Astrocyte (in vitro differentiated cells and primary cell): Measurements from ENCODE around the gene CCL11. TPM values are rescaled to one million over a fixed set of nuclear protein-coding genes. Genes with fewer than 3 reads are reported as not detected.

Experiments used
- DNase-seq: peaks from one replicate; pipeline ENCODE4 v3.0.0-alpha.2; 2010; ENCODE audit warnings: low read depth
- FAIRE-seq: peaks from 2 replicates; lab custom pipeline; 2011; peaks lifted over from hg19 to GRCh38; lab: Jason Lieb, UNC
- H2AFZ ChIP-seq: 2 replicates; pipeline ENCODE4 v1.6.0; 2012; ENCODE audit warnings: low read depth, low read length, inconsistent platforms
- H3K27ac ChIP-seq: 2 replicates; pipeline ENCODE4 v1.5.1; 2011; ENCODE audit warnings: low read depth, low read length, inconsistent platforms
- H3K27me3 ChIP-seq: 2 replicates; pipeline ENCODE4 v1.6.0; 2011; ENCODE audit warnings: low read length, inconsistent platforms; ENCODE audit not compliant: insufficient read depth
- H3K36me3 ChIP-seq: 2 replicates; pipeline ENCODE4 v1.5.1; 2011; ENCODE audit warnings: low read length, inconsistent platforms; ENCODE audit not compliant: insufficient read depth
- H3K4me1 ChIP-seq: 2 replicates; pipeline ENCODE4 v1.5.1; 2011; ENCODE audit warnings: low read length, inconsistent platforms; ENCODE audit not compliant: insufficient read depth
- H3K4me2 ChIP-seq: 2 replicates; pipeline ENCODE4 v1.6.0; 2012; ENCODE audit warnings: low read length, inconsistent platforms
- H3K4me3 ChIP-seq: 2 replicates; pipeline ENCODE4 v1.5.1; 2011; ENCODE audit warnings: low read depth, mild to moderate bottlenecking, low read length, inconsistent platforms; ENCODE audit not compliant: insufficient read depth
- H3K79me2 ChIP-seq: 2 replicates; pipeline ENCODE4 v1.6.0; 2012; ENCODE audit warnings: mild to moderate bottlenecking, low read length, inconsistent platforms; ENCODE audit not compliant: insufficient read depth
- H3K9ac ChIP-seq: 2 replicates; pipeline ENCODE4 v1.6.0; 2012; ENCODE audit warnings: mild to moderate bottlenecking, low read length, inconsistent platforms
- H3K9me3 ChIP-seq: 2 replicates; pipeline ENCODE4 v1.5.1; 2012; ENCODE audit warnings: low read depth, mild to moderate bottlenecking, low read length, inconsistent platforms; ENCODE audit not compliant: insufficient read depth
- H4K20me1 ChIP-seq: 2 replicates; pipeline ENCODE4 v1.6.0; 2012; ENCODE audit warnings: low read length, inconsistent platforms; ENCODE audit not compliant: insufficient read depth
- H3K27ac Mint-ChIP-seq: one replicate; pipeline ENCODE4 v1.8.0; 2021; ENCODE audit warnings: mild to moderate bottlenecking, mixed read lengths; ENCODE audit not compliant: unreplicated experiment
- H3K27me3 Mint-ChIP-seq: one replicate; pipeline ENCODE4 v1.8.0; 2021; ENCODE audit warnings: low read depth, mixed read lengths; ENCODE audit not compliant: unreplicated experiment
- H3K36me3 Mint-ChIP-seq: one replicate; pipeline ENCODE4 v1.8.0; 2021; ENCODE audit warnings: low read depth, mixed read lengths; ENCODE audit not compliant: unreplicated experiment
- H3K4me1 Mint-ChIP-seq: one replicate; pipeline ENCODE4 v1.8.0; 2021; ENCODE audit warnings: low read depth, mixed read lengths; ENCODE audit not compliant: unreplicated experiment
- H3K4me3 Mint-ChIP-seq: one replicate; pipeline ENCODE4 v1.8.0; 2021; ENCODE audit warnings: mild to moderate bottlenecking, moderate library complexity, mixed read lengths; ENCODE audit not compliant: unreplicated experiment
- H3K9me3 Mint-ChIP-seq: one replicate; pipeline ENCODE4 v1.8.0; 2021; ENCODE audit warnings: mild to moderate bottlenecking, mixed read lengths; ENCODE audit not compliant: unreplicated experiment
- EZH2 ChIP-seq: IDR thresholded peaks from 2 replicates; pipeline ENCODE4 v1.6.1; 2012; ENCODE audit warnings: mild to moderate bottlenecking, low read length, inconsistent platforms; ENCODE audit not compliant: insufficient read depth
- total RNA-seq: library from RNA; stranded (reverse); gene quantifications from 2 replicates; pipeline ENCODE4 v1.2.1, GENCODE V29; 2021
- TF ChIP-seq, protein P1 (sequence below): IDR thresholded peaks from 2 replicates; pipeline ENCODE4 v1.5.1; 2011; ENCODE audit warnings: low read depth, mild to moderate bottlenecking, inconsistent platforms, low read length, moderate library complexity; ENCODE audit not compliant: insufficient read depth

CCL11 gene
- total RNA-seq, 1 donor from 2014 or later = not detected

DNA sequence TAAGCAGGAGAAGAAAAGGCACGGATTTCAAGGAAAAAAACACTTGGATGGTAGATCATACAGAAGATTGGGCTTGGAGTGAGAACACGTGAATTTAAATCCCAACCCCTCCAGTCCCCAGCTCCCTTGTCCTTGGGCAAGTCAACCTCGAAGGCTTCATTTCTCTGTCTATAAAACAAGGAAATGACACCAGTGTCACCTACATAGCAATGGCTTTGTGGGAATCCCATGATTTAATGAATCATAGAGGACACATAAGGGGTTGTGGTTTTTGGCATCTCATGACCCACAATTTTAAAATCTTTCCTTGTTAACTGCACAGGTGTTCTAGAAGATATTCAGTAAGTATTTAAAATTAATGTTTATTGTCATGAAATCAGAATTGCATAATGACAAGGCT, 38.7 kb upstream of the CCL11 start:
- DNase-seq (no peak), FAIRE-seq (no peak)
- Mint-ChIP-seq H3K27me3 (peaks cover 2% of the 10 kb centered on the region), H3K9me3 (peaks cover 4% of the 10 kb centered on the region), H3K36me3 (no peaks in the 10 kb centered on the region), H3K27ac (no peak overlapping the region), H3K4me1 (peaks cover 28% of the 10 kb centered on the region), H3K4me3 (no peak overlapping the region)
- Histone ChIP-seq H3K36me3 (no peaks in the 10 kb centered on the region), H3K4me2 (no peak overlapping the region), H3K27ac (peak overlapping the region; percentile 97), H2AFZ (no peak overlapping the region), H3K4me3 (no peak overlapping the region), H4K20me1 (no peaks in the 10 kb centered on the region), H3K9ac (no peak overlapping the region), H3K4me1 (peaks cover 44% of the 10 kb centered on the region), H3K27me3 (no peaks in the 10 kb centered on the region), H3K9me3 (no peaks in the 10 kb centered on the region), H3K79me2 (no peaks in the 10 kb centered on the region)
- TF ChIP-seq EZH2 = no peak
- TF ChIP-seq, protein P1, sequence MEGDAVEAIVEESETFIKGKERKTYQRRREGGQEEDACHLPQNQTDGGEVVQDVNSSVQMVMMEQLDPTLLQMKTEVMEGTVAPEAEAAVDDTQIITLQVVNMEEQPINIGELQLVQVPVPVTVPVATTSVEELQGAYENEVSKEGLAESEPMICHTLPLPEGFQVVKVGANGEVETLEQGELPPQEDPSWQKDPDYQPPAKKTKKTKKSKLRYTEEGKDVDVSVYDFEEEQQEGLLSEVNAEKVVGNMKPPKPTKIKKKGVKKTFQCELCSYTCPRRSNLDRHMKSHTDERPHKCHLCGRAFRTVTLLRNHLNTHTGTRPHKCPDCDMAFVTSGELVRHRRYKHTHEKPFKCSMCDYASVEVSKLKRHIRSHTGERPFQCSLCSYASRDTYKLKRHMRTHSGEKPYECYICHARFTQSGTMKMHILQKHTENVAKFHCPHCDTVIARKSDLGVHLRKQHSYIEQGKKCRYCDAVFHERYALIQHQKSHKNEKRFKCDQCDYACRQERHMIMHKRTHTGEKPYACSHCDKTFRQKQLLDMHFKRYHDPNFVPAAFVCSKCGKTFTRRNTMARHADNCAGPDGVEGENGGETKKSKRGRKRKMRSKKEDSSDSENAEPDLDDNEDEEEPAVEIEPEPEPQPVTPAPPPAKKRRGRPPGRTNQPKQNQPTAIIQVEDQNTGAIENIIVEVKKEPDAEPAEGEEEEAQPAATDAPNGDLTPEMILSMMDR = no peak

DNA sequence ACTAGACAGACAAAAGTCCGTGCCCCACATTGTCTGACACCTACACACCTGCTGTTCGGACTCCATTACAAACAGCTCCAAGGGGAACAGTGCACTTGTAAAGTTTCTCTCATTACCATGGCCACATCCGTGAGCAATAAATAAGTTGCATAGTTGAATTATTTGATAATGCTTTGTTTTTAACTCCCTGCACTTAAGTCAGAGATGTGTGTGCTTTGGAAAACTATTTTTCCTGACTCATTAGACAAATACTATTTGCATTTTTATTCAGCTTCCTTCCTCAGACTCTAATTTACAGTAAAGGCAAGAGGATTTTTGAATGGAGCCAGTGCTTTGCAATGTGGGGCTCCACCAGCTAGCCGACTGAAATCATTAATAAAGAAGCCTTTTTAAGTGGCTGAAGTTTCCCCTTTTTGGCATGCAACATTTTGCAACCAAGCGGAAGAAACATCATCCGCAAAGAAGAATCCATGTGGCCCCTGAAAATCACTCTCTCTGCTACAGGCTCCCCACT, 37.0 kb upstream of the CCL11 start:
- peak overlapping the region; percentile 97 for H3K27ac ChIP-seq
- DNase-seq = peak; percentile 97
- peak overlapping the region; percentile 61 for H3K4me2 ChIP-seq
- no peaks in the 10 kb centered on the region for H4K20me1 ChIP-seq
- H3K79me2 ChIP-seq = no peaks in the 10 kb centered on the region
- Mint-ChIP-seq H3K27ac (no peak overlapping the region), H3K27me3 (peaks cover 2% of the 10 kb centered on the region), H3K4me1 (peaks cover 40% of the 10 kb centered on the region), H3K4me3 (no peak overlapping the region), H3K9me3 (peaks cover 4% of the 10 kb centered on the region), H3K36me3 (no peaks in the 10 kb centered on the region)
- no peak for TF ChIP-seq EZH2
- TF ChIP-seq, protein P1 = no peak
- H2AFZ ChIP-seq = no peak overlapping the region
- H3K4me1 ChIP-seq = peaks cover 61% of the 10 kb centered on the region
- peak; percentile 39 for FAIRE-seq
- H3K9me3 ChIP-seq = no peaks in the 10 kb centered on the region
- H3K36me3 ChIP-seq = no peaks in the 10 kb centered on the region
- peak overlapping the region; percentile 83 for H3K9ac ChIP-seq
- no peak overlapping the region for H3K4me3 ChIP-seq
- no peaks in the 10 kb centered on the region for H3K27me3 ChIP-seq

DNA sequence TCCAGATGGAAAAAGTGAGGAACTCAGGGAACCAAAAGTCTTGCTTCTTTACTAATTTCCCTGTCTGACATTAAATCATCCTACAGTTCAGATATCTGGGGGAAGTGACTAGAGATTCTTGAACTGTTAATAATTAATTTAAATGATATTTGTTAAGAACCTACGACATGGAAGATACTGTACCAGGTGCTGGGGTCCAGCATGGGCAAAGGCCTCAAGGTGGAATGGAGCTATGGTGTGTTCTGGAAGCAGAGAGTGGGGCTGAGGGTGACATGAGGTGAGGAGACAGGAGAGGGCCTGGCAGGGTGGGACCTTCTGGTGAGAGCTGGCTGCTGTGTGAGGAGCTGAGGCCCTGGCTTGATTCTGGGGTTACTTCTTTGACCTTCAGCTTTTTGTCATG, 36.5 kb upstream of the CCL11 start:
- no peak for FAIRE-seq
- no peak overlapping the region for H2AFZ ChIP-seq
- TF ChIP-seq, protein P1 = no peak
- TF ChIP-seq EZH2 = no peak
- H3K36me3 Mint-ChIP-seq = no peaks in the 10 kb centered on the region
- no peaks in the 10 kb centered on the region for H3K9me3 ChIP-seq
- no peaks in the 10 kb centered on the region for H4K20me1 ChIP-seq
- peaks cover 4% of the 10 kb centered on the region for H3K9me3 Mint-ChIP-seq
- H3K4me1 Mint-ChIP-seq = peaks cover 45% of the 10 kb centered on the region
- no peaks in the 10 kb centered on the region for H3K79me2 ChIP-seq
- H3K27me3 Mint-ChIP-seq = peaks cover 2% of the 10 kb centered on the region
- H3K27me3 ChIP-seq = no peaks in the 10 kb centered on the region
- no peak overlapping the region for H3K27ac Mint-ChIP-seq
- H3K4me3 ChIP-seq = no peak overlapping the region
- no peak overlapping the region for H3K4me3 Mint-ChIP-seq
- H3K27ac ChIP-seq = peak overlapping the region; percentile 97
- no peak for DNase-seq
- H3K36me3 ChIP-seq = no peaks in the 10 kb centered on the region
- H3K4me2 ChIP-seq = peak overlapping the region; percentile 48
- peaks cover 66% of the 10 kb centered on the region for H3K4me1 ChIP-seq
- H3K9ac ChIP-seq = peak overlapping the region; percentile 81
